ENCODE measurements around the gene DPAGT1. TPM values are rescaled to one million over a fixed set of nuclear protein-coding genes. Genes with fewer than 3 reads are reported as not detected.

Gene DPAGT1
- total RNA-seq, 1 experiment from 2014 or later, result 63.5 TPM

GRCh38 chr11:119077839-119078238, 23.8 kb downstream of the DPAGT1 start (continued):
- TF ChIP-seq HMGA2 (CRISPR knock-in tag; IDR thresholded peaks at IDR 0.05), result no peak
- no peak for TF ChIP-seq KAT7 (CRISPR knock-in tag; IDR thresholded peaks at IDR 0.05; ENCODE audit: borderline replicate concordance)

GRCh38 chr11:119067371-119068222, 34.1 kb downstream of the DPAGT1 start, which contains the start of gene VPS11:
VPS11 (plus strand) TSS chr11:119067818; CDS start chr11:119067824, 6 bp downstream.
- ATAC-seq (peak; percentile 93), DNase-seq (ENCODE audit: low spot score) (peak; percentile 97)
- H3K27ac Mint-ChIP-seq, result peak within 1 kb of the TSS; percentile 95
- H3K27me3 Mint-ChIP-seq (ENCODE audit: low read depth), result no peaks in the 10 kb centered on the region
- CTCF ChIA-PET, result interaction anchor here (0.5 to 2.5 kb wide), 16 partner anchors 11 to 1732 kb away, joined by 3 to 16 read pairs (median 3); partner anchors contain the start of genes CBL, DPAGT1, HMBS and HYOU1
- H3K4me1 Mint-ChIP-seq, result peaks cover 10% of the 10 kb centered on the region
- H3K36me3 Mint-ChIP-seq, result peaks cover 18% of the 10 kb centered on the region
- peak; percentile 65 for TF ChIP-seq GABPB1 (CRISPR knock-in tag; IDR thresholded peaks at IDR 0.05)
- no peak for TF ChIP-seq ZNF281 (CRISPR knock-in tag; IDR thresholded peaks at IDR 0.05)
- no peak for TF ChIP-seq JUN (CRISPR knock-in tag; IDR thresholded peaks at IDR 0.05)
- peak; percentile 80 for TF ChIP-seq ETV6 (CRISPR knock-in tag; IDR thresholded peaks at IDR 0.05)
- peak; percentile 99 for TF ChIP-seq USF2 (CRISPR knock-in tag; IDR thresholded peaks at IDR 0.05)
- TF ChIP-seq FOXK1 (CRISPR knock-in tag; IDR thresholded peaks at IDR 0.05), result peak; percentile 87
- 0 out of 2 replicates have a peak, but pooled peaks have one; percentile 31 for TF ChIP-seq TEAD1 (CRISPR knock-in tag; IDR thresholded peaks at IDR 0.05)
- 0 out of 2 replicates have a peak, but pooled peaks have one; percentile 20 for TF ChIP-seq MLX (CRISPR knock-in tag; IDR thresholded peaks at IDR 0.05)
- TF ChIP-seq MYBL2 (CRISPR knock-in tag; IDR thresholded peaks at IDR 0.05), result peak; percentile 48; the same call in 1 of the 2 replicates
- TF ChIP-seq CREM (CRISPR knock-in tag; IDR thresholded peaks at IDR 0.05), result peak; percentile 77
- TF ChIP-seq EMX1 (CRISPR knock-in tag; IDR thresholded peaks at IDR 0.05), result no peak
- TF ChIP-seq NFYB (CRISPR knock-in tag; conservative IDR thresholded peaks at IDR 0.05; ENCODE audit: low read depth), result 0 out of 2 replicates have a peak, but pooled peaks have one; percentile 16
- TF ChIP-seq USF1 (CRISPR knock-in tag; IDR thresholded peaks at IDR 0.05), result peak; percentile 99
- peak; percentile 82 for TF ChIP-seq SP1 (CRISPR knock-in tag; conservative IDR thresholded peaks at IDR 0.05)
- peak; percentile 79 for TF ChIP-seq MAX (CRISPR knock-in tag; IDR thresholded peaks at IDR 0.05)
- TF ChIP-seq CBFB (CRISPR knock-in tag; IDR thresholded peaks at IDR 0.05; ENCODE audit: low read depth), result no peak
- peak; percentile 71; the same call in 1 of the 2 replicates for TF ChIP-seq E2F5 (CRISPR knock-in tag; IDR thresholded peaks at IDR 0.05)
- peak; percentile 41; the same call in 1 of the 2 replicates for TF ChIP-seq ESRRA (CRISPR knock-in tag; IDR thresholded peaks at IDR 0.05; ENCODE audit: borderline replicate concordance)
- TF ChIP-seq ARID4B (CRISPR knock-in tag; IDR thresholded peaks at IDR 0.05; ENCODE audit: borderline replicate concordance), result peak; percentile 83; the same call in 1 of the 2 replicates
- H3K4me3 Mint-ChIP-seq, result peak within 1 kb of the TSS; percentile 96
- H3K9me3 Mint-ChIP-seq, result no peaks in the 10 kb centered on the region
- POLR2A ChIA-PET, result interaction anchor here (0.6 to 2.4 kb wide), 8 partner anchors 11 to 139 kb away, joined by 3 to 20 read pairs (median 4); partner anchors contain the start of genes CBL, DPAGT1, HMBS and HYOU1

Measured in WTC11 (cell line).